HFFc6 (cell line): Measurements from ENCODE around the gene THRAP3. TPM values are rescaled to one million over a fixed set of nuclear protein-coding genes. Genes with fewer than 3 reads are reported as not detected.

Experiments used
- DNase-seq: peaks from one replicate; pipeline ENCODE4 v3.0.0-alpha.2; 2018
- H3K27ac Mint-ChIP-seq: 2 replicates; pipeline ENCODE4 v1.8.0; 2020; ENCODE audit warnings: mild to moderate bottlenecking, mixed read lengths
- H3K27me3 Mint-ChIP-seq: 2 replicates; pipeline ENCODE4 v1.8.0; 2021; ENCODE audit warnings: mild to moderate bottlenecking, moderate library complexity, mixed read lengths; ENCODE audit not compliant: insufficient read depth
- H3K36me3 Mint-ChIP-seq: 2 replicates; pipeline ENCODE4 v1.8.0; 2021; ENCODE audit warnings: low read depth, mixed read lengths
- H3K4me1 Mint-ChIP-seq: 2 replicates; pipeline ENCODE4 v1.8.0; 2020; ENCODE audit warnings: low read depth, mixed read lengths
- H3K4me3 Mint-ChIP-seq: 2 replicates; pipeline ENCODE4 v1.8.0; 2020; ENCODE audit warnings: mild to moderate bottlenecking, moderate library complexity, mixed read lengths
- H3K9me3 Mint-ChIP-seq: 2 replicates; pipeline ENCODE4 v1.8.0; 2020; ENCODE audit warnings: mild to moderate bottlenecking, mixed read lengths
- CTCF ChIP-seq: fragments of 200-600 bp; sonication (generic); IDR thresholded peaks from 2 replicates; pipeline ENCODE4 v1.5.0; 2021; ENCODE audit warnings: antibody characterized with exemption, mild to moderate bottlenecking
- total RNA-seq, 6 experiments: library from RNA; stranded (reverse); fragmentation: NEBNext Ultra II Directional; extraction: Animal tissue kit (Norgen Biotek cat#: 25700); gene quantifications; 2 replicates in 1 of 6; 3 replicates in 5 of 6; pipeline ENCODE4 v1.2.3, GENCODE V29; 2021

Gene THRAP3
- total RNA-seq, 6 experiments from 2014 or later: 116 to 126 (median 121) TPM

DNA sequence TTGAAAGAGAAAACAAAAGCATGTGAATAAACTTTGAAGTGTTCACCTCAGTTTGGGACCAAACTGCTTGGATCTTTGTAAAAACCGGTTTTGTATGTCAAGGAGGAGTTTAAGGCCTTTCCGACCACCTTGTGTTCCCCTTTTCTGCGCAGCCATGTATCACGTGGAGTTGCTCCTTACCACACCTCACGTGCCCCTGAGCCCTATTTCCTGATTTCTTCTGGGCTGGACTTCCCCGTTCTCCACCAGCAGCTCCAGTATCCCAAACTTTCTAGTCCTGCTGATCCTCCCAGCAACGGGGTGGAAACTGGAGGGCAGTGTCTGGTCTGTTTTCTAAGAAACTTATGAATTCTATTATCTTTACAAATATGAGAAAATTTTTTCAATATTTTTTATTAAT lies 80.3 kb downstream of the THRAP3 start:
- Mint-ChIP-seq H3K36me3 (peaks cover 41% of the 10 kb centered on the region), H3K4me3 (no peak overlapping the region), H3K27ac (no peak overlapping the region), H3K27me3 (peaks cover 6% of the 10 kb centered on the region), H3K4me1 (peaks cover 48% of the 10 kb centered on the region), H3K9me3 (no peaks in the 10 kb centered on the region)
- no peak for TF ChIP-seq CTCF
- DNase-seq: no peak

DNA sequence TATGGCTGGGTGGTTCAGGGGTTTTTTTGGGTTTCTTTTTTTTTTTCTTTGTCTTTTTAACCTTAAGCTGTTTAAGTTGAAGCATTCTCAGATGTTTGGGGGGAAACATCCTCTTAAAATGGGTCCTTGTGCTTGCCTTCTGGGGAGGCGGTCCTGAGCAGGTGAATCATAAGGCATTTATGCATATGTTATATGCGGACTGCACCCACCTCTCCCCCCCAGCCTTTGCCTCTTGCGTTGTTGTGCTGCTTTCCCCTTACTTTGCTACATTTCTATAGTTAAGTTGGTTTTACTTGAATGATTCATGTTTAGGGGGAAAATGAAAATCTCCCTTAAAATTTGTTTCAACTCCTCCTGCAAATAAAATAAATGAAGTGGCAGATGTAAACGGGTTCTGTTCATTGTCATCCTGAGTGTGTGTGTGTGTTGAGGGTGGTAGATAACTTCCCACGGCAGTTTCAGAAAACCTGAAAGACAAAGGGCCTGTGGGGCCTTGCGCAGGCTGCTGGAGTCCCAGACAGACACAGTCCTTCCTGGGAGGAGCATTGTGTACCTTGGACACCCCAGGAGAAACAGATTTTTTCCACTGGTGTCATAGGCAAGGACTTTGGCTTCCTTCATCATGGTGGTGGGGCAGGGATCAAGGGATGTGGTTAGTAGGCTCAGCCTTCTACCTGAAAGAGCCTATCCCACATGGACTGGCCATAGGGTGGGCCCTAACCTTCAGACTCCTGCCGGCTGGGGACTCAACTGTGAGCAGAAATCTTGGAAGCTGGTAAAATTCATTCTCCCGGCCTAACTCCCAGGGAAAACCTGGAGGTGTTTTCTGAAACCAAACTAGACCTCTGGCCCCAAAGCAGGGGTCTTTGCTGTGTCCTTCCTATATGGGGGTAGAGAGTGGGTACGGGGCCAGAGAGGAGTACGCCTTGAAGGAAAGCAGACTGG lies 81.0 kb downstream of the THRAP3 start:
- peaks cover 6% of the 10 kb centered on the region for H3K27me3 Mint-ChIP-seq
- H3K9me3 Mint-ChIP-seq: no peaks in the 10 kb centered on the region
- TF ChIP-seq CTCF: no peak
- peaks cover 40% of the 10 kb centered on the region for H3K36me3 Mint-ChIP-seq
- H3K4me1 Mint-ChIP-seq: peaks cover 41% of the 10 kb centered on the region
- H3K27ac Mint-ChIP-seq: peak overlapping the region; percentile 53
- DNase-seq: no peak
- H3K4me3 Mint-ChIP-seq: no peak overlapping the region; the same call in 1 of the 2 replicates

DNA sequence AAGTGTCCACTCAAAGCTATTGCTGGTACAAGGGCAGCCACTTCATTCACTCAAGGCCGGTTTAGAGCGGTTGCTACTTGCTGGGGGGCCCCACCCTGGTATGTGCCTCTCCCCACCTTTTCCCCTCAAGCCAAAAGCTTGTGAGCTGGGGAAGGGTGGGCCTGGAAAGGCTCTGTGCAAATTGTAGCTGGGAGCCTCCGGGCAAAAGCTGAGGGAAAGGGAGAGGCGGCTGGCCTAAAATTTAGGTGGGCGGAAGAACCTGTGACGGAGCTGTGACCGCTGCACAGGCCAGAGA lies 81.6 kb downstream of the THRAP3 start:
- Mint-ChIP-seq H3K4me3 (no peak overlapping the region), H3K27me3 (peaks cover 6% of the 10 kb centered on the region), H3K36me3 (peaks cover 38% of the 10 kb centered on the region), H3K27ac (peak overlapping the region; percentile 53), H3K9me3 (no peaks in the 10 kb centered on the region), H3K4me1 (peaks cover 35% of the 10 kb centered on the region)
- no peak for DNase-seq
- TF ChIP-seq CTCF: no peak

DNA sequence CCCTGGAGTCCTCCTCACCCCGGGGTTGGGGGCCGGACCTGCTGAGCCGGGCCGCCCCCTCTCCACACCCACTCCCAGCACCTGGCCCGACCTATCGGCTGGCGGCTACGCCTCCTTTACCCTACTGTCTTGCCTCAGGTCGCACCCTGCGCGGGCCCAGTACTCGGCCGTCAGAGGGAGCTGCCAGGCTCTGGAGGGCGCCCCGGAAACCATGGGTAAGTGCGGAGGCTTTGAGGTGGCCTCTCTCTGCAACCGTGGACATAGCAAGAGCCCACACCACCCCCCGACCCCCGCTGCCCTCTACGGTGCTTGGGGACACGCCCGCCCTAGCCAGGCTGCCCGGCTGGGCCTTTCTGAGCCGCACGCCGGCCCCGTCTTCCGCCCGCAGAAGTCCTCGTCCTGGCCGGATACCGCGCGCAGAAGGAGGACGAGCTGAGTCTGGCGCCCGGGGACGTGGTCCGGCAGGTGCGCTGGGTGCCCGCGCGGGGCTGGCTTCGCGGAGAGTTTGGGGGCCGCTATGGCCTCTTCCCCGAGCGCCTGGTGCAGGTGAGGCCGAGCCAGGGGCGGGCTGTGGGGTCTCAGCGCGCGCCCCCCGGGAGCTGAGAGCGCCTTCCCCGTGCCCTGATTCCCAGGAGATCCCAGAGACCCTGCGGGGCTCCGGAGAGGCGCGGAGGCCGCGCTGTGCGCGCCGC lies 82.1 kb downstream of the THRAP3 start, which contains the start of gene SH3D21:
TSS of gene SH3D21 (plus strand) at position 159 of the 692 bp plus-strand sequence. CDS start at position 212, 53 bp downstream.
- Mint-ChIP-seq H3K27ac (peak within 1 kb of the TSS; percentile 79), H3K9me3 (no peaks in the 10 kb centered on the region), H3K27me3 (peaks cover 6% of the 10 kb centered on the region), H3K36me3 (peaks cover 35% of the 10 kb centered on the region), H3K4me3 (peak within 1 kb of the TSS; percentile 87), H3K4me1 (peaks cover 30% of the 10 kb centered on the region)
- DNase-seq: peak; percentile 11
- TF ChIP-seq CTCF: no peak; the same call in 1 of the 2 replicates

GRCh38 chr1:36306902-36307456 lies 82.7 kb downstream of the THRAP3 start:
- H3K27me3 Mint-ChIP-seq: peaks cover 6% of the 10 kb centered on the region
- peaks cover 35% of the 10 kb centered on the region for H3K36me3 Mint-ChIP-seq
- peak overlapping the region; percentile 79 for H3K27ac Mint-ChIP-seq
- DNase-seq: peak; percentile 86
- H3K4me3 Mint-ChIP-seq: peak overlapping the region; percentile 87
- no peak for TF ChIP-seq CTCF
- H3K4me1 Mint-ChIP-seq: peaks cover 29% of the 10 kb centered on the region
- H3K9me3 Mint-ChIP-seq: no peaks in the 10 kb centered on the region
